Upper lobe of left lung (tissue), 4 donors: ENCODE measurements around the gene AJUBA.
A peak's percentile ranks its signal among the peaks of the same experiment; 100 is the strongest.

Source experiments
- CTCF ChIP-seq, 6 experiments: fragments of 450-650 bp in 4 of 6; fragments of 200-600 bp in 2 of 6; sonication (generic) in 2 of 6; IDR thresholded peaks; one replicate each; pipeline ENCODE4 v1.5.1; 2016 to 2019; ENCODE audit warnings: antibody characterized with exemption in 6 of 6
- POLR2A ChIP-seq, 4 donors: fragments of 450-650 bp; IDR thresholded peaks; one replicate each; pipeline ENCODE4 v1.5.1; 2016 to 2017; ENCODE audit warnings: antibody characterized with exemption in 4 of 4, mild to moderate bottlenecking in 2 of 4

GRCh38 chr14:23006544-23007419 is 24.4 kb upstream of the AJUBA start:
- TF ChIP-seq CTCF (IDR thresholded peaks at IDR 0.05) = peak in 2 of 6 experiments; percentile 10 to 41
- TF ChIP-seq POLR2A (IDR thresholded peaks at IDR 0.05) = peak in 3 of 4 donors; percentile 62 to 92 (median 91)
